ENCODE results near the gene NPTN. TPM values are rescaled to one million over a fixed set of nuclear protein-coding genes. Genes with fewer than 3 reads are reported as not detected.

NPTN gene
- total RNA-seq, 1 donor from 2014 or later: 102 TPM

DNA sequence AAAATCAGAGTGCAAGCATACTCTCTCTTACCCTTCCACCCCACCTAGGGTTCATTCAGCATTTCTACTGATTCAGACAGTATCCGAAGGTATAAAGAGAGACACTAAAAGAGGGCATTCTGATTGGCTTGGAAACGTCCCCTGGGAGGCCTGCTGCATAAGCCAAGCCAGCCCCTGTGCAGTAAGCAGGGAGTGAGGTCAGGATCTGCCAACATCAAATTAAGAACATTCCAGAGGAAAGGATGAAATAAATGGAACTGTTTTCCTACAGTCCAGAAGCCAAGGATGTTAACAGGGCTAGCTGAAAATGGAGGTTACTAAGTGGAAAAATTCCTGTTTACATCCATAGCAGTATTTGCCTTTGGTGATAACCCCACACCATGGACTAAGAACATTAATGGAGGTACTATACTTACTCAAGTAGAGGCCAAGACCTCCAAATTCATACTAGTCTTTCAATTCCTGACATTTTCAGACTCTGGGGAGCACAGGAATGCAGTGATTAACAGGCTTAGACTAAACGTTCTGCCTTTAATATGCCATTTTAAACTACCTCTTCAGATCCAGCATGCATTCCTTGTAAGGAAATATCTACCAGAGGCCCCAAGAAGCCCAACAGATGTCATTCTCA lies 34.5 kb downstream of the NPTN start:
- no peak overlapping the region for H3K4me3 Mint-ChIP-seq
- H3K4me1 Mint-ChIP-seq: peaks cover 34% of the 10 kb centered on the region
- H3K27ac Mint-ChIP-seq: peak overlapping the region; percentile 48
- TF ChIP-seq, protein P1, sequence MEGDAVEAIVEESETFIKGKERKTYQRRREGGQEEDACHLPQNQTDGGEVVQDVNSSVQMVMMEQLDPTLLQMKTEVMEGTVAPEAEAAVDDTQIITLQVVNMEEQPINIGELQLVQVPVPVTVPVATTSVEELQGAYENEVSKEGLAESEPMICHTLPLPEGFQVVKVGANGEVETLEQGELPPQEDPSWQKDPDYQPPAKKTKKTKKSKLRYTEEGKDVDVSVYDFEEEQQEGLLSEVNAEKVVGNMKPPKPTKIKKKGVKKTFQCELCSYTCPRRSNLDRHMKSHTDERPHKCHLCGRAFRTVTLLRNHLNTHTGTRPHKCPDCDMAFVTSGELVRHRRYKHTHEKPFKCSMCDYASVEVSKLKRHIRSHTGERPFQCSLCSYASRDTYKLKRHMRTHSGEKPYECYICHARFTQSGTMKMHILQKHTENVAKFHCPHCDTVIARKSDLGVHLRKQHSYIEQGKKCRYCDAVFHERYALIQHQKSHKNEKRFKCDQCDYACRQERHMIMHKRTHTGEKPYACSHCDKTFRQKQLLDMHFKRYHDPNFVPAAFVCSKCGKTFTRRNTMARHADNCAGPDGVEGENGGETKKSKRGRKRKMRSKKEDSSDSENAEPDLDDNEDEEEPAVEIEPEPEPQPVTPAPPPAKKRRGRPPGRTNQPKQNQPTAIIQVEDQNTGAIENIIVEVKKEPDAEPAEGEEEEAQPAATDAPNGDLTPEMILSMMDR (IDR thresholded peaks at IDR 0.05; ENCODE audit: unreplicated experiment): no peak
- H3K9me3 Mint-ChIP-seq: no peaks in the 10 kb centered on the region
- no peaks in the 10 kb centered on the region for H3K27me3 Mint-ChIP-seq (ENCODE audit: low read depth)
- no peak for DNase-seq (ENCODE audit: low spot score in 2 of 2, unreplicated experiment in 2 of 2)
- H3K36me3 Mint-ChIP-seq: no peaks in the 10 kb centered on the region

DNA sequence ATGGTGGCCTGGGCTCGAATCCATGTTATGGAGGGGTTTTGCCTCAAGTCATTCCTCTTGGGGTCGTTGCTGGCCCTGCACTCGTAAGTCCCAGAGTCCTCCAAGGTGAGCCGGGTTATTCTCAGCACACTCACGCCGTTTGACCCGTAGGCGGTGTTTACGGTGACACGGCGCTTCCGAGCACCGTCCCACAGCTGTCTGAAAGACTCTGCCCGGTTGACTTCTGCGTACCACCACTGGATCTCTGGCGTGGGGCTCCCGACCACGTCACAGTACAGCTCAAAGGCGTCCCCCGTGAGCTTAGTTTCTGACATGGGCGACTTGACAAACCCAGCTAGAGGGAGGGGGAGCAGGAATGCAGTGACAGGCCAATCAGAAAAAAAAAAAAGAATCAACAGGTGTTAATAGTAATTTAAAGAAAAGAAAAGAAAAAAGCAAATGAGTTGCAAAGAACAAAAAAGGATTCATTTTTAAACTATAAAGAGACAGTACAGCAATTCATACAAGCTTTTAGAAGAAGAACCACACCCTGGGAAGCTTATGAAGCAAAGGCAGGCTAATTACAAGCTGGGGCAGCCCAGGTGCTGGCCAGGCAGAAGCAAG lies 36.1 kb downstream of the NPTN start:
- H3K27ac Mint-ChIP-seq: peak overlapping the region; percentile 40
- TF ChIP-seq, protein P1 (IDR thresholded peaks at IDR 0.05; ENCODE audit: unreplicated experiment): no peak
- no peak overlapping the region for H3K4me3 Mint-ChIP-seq
- peaks cover 40% of the 10 kb centered on the region for H3K4me1 Mint-ChIP-seq
- no peaks in the 10 kb centered on the region for H3K36me3 Mint-ChIP-seq
- DNase-seq (ENCODE audit: low spot score in 2 of 2, unreplicated experiment in 2 of 2): no peak
- no peaks in the 10 kb centered on the region for H3K9me3 Mint-ChIP-seq
- H3K27me3 Mint-ChIP-seq (ENCODE audit: low read depth): no peaks in the 10 kb centered on the region

DNA sequence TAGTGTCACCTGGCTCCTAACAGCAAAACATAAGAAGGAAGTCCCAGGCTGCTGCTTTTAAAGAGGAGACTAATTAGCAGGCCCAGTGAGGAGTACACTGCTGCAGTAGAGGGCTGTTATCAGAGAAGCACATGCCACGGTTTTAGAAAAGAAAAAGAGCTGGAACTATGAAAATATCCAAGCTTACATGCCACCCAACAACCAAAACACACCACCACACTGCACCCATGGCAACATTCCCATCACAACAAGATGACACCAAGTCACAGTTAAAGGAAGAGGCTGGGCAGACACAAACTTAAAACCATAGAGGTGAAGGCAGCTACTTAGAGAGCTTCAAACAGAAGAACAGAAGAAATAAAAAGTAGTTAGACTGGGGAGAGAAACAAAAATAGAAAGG lies 37.0 kb downstream of the NPTN start:
- no peak for DNase-seq (ENCODE audit: low spot score in 2 of 2, unreplicated experiment in 2 of 2)
- Mint-ChIP-seq H3K4me3 (no peak overlapping the region), H3K4me1 (peaks cover 40% of the 10 kb centered on the region), H3K9me3 (no peaks in the 10 kb centered on the region), H3K27me3 (ENCODE audit: low read depth) (no peaks in the 10 kb centered on the region), H3K36me3 (peaks cover 9% of the 10 kb centered on the region), H3K27ac (peak overlapping the region; percentile 27)
- TF ChIP-seq, protein P1 (IDR thresholded peaks at IDR 0.05; ENCODE audit: unreplicated experiment): no peak

DNA sequence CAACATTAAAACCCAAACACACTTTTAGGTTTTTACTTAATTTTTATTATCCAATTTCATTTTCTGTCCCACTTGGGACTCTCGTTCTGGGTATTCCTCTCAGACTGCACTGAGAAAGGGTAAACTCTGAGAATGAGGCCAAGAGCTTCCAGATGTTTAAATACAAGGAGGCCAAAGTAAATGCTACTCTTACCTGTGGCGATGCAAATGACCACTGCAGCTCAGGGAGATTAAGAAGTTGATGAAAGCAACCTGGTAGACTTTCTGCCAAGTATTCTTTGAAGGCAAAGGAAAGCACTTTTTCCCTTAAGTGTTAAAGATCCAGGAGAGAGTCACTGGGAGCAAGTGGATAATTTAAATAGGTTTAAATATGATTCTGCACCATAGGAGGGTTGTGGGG lies 39.1 kb downstream of the NPTN start:
- H3K27ac Mint-ChIP-seq: peak overlapping the region; percentile 21
- H3K36me3 Mint-ChIP-seq: peaks cover 20% of the 10 kb centered on the region
- H3K4me1 Mint-ChIP-seq: peaks cover 32% of the 10 kb centered on the region
- no peaks in the 10 kb centered on the region for H3K9me3 Mint-ChIP-seq
- H3K4me3 Mint-ChIP-seq: no peak overlapping the region
- no peaks in the 10 kb centered on the region for H3K27me3 Mint-ChIP-seq (ENCODE audit: low read depth)
- DNase-seq (ENCODE audit: low spot score in 2 of 2, unreplicated experiment in 2 of 2): no peak
- TF ChIP-seq, protein P1 (IDR thresholded peaks at IDR 0.05; ENCODE audit: unreplicated experiment): no peak

DNA sequence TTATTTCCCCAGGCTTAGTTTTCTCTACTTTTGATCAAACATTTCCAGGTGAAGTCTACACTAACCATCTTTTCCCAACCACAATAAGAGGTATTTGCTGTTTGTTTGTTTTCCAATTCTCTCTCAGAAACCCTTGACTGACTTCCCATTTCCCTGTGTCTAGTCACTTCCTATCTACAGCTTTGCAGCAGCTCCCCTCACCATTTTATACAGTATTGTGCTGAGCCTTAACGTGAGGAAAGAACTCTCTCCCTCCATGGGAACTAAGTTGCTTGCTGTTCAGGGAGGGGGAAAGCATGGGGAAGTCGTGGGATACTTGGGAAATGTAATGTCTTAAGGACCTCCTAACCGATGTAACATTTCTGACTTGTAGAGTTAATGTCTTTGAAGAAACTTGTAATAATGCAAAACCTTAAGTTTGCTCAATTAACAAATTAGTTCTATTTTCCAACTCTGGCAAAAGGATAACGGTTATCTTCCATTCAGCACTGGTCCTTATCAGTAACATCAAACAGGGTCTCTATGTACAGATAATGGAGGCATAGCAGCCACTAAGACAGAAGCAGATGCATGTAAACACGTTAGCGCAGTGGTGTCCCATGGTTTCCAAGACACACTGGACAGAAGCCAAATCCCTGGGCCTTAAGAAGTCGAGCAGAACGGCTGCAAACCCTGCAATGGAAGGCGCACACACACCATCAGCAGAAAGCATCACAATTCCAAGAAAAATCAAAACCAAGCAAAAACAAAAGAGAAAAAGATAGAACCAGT lies 39.7 kb downstream of the NPTN start:
- Mint-ChIP-seq H3K36me3 (peaks cover 27% of the 10 kb centered on the region), H3K27ac (peak overlapping the region; percentile 84), H3K27me3 (ENCODE audit: low read depth) (no peaks in the 10 kb centered on the region), H3K4me1 (peaks cover 26% of the 10 kb centered on the region), H3K9me3 (no peaks in the 10 kb centered on the region), H3K4me3 (no peak overlapping the region)
- DNase-seq (ENCODE audit: low spot score in 2 of 2, unreplicated experiment in 2 of 2): no peak
- TF ChIP-seq, protein P1 (IDR thresholded peaks at IDR 0.05; ENCODE audit: unreplicated experiment): no peak
